T-helper 22 cell (primary cell): ENCODE measurements around the gene SPRR2E.
"Not testable (repeated sequence)": the region's sequence is repeated elsewhere in the genome, so short reads cannot be mapped to it uniquely, and the experiment has no call there.

Experiments used
- DNase-seq: peaks from one replicate; pipeline ENCODE4 v3.0.0-alpha.2; 2020; ENCODE audit warnings: low read depth

SPRR2E gene

DNA sequence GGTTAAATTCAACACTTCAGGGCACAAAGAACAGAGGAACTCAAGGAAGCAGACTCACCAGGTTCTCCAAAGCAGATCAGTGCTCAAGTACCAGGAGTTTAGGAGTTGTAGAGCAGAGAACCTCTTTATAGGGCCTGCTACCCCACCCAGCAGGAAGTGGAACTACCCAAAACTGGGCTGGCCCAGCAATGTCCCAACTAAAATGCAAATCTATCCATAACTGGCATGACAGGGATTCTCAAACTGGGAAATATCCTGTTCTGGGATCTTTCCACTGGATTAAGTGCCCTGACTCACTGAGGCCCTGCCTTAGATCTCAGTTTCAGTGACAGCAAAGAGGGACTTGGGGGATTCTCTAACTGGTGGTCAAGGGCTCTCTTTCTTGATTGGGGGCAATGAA is at the start of gene SPRR2E:
TSS of gene SPRR2E (minus strand) at position 101 of the 400 bp plus-strand sequence. CDS start 775 bp downstream, outside the sequence.
- no peak for DNase-seq

- DNase-seq: no peak
These were observed 47.1 kb upstream of the SPRR2E start for GRCh38 chr1:153141377-153141776.

DNA sequence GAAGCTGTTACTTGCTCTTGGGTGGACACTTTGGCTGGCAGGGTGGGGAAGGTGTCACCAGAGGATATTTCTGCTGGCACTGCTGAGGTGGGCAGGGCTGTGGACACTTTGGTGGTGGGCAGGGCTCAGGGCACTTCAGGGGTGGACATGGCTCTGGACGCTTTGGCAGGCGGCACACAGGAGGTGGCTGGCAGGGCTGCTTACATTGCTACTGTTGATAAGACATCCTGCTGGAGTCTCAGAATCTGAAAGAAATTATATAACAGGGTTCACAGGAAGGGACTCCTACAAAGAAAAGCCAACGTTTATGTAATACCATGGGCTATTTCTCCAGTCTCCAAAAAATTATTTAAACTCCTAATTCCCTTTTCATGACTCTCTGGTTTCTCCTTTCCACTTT is 46.2 kb upstream of the SPRR2E start:
- no peak for DNase-seq

DNA sequence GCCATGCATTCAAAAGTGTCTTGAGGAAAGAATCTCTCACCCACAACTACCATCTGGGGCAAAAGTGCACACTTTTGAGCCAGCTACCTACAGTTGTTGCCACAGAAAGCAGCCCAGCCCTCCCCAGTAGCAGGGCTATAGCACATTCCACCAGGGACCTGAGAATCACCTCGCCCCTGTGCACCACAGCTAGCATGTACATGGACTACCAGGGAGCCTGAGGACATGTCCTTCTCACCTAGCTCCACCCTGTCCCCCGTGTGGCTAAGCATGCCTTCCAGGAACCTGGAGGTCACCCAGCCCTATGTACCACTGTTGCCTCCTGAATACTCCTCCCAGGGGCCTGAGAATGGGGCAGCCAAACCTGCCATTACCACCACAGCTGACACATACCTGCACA is 39.4 kb upstream of the SPRR2E start:
- DNase-seq: no peak

DNA sequence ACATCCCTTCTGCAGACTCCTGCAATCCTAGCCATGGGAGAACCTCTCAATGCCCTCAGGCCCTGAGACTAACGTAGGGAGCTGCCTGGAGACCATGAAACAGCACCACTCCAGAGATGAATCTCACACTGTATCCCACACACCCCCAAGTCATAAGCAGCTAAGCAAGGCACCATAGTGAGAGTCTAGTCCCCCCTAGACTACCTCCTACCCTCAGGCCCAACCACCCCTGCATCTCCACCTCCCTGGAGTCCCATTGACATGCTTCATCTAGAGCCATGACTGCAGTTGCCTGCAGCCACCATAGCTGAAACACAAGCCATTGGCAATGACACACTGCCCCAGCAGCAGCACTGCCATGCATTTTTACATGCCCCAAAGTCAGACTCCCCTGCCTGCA is 38.9 kb upstream of the SPRR2E start:
- DNase-seq: no peak

GRCh38 chr1:153128688-153129087 is 34.4 kb upstream of the SPRR2E start:
- DNase-seq: not testable (repeated sequence)

GRCh38 chr1:153127296-153127695 is 33.0 kb upstream of the SPRR2E start:
- no peak for DNase-seq

DNA sequence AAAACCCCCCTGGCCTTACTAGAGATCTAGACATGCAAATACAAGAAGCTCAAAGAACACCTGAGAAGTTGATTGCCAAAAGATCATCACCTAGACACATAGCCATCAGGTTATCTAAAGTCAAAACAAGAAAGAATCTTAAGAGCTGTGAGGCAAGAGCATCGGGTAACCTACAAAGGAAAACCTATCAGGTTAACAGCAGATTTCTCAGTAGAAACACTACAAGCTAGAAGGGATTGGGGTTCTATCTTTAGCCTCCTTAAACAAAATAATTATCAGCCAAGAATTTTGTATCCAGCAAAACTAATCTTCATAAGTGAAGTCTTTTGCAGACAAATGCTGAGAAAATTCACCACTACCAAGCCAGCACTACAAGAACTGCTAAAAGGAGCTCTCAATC is 31.2 kb upstream of the SPRR2E start:
- no peak for DNase-seq

- DNase-seq: not testable (repeated sequence)
These were observed 29.5 kb upstream of the SPRR2E start for GRCh38 chr1:153123793-153124192.

GRCh38 chr1:153122831-153123421 is 28.6 kb upstream of the SPRR2E start:
- DNase-seq: no peak

GRCh38 chr1:153120945-153121344 is 26.6 kb upstream of the SPRR2E start:
- no peak for DNase-seq

GRCh38 chr1:153119491-153119971 is 25.2 kb upstream of the SPRR2E start:
- no peak for DNase-seq

DNA sequence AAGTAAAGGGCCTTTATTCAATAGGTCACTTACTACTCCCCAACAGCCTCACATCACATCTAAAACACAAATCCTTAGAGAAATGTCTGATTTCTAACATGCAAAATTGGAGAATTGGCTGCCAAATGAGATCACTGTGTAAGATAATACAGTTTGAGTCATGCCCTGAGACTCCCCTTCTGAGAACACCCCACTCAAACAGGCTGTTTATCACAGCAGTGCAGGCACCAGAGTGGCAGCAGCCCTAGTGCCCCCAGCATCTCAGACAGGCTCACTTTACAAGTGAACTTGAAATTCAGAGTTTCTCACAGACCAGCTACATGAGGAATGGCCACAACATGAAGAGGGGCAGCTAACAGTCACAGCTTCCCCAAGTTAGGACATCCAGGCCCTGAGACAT is 20.9 kb upstream of the SPRR2E start:
- not testable (repeated sequence) for DNase-seq

- DNase-seq: no peak
These were observed 19.1 kb upstream of the SPRR2E start, which contains the start of gene SPRR2F for GRCh38 chr1:153113416-153113815. Gene SPRR2F (minus strand): TSS chr1:153113516. CDS start chr1:153112733, 783 bp downstream.

DNA sequence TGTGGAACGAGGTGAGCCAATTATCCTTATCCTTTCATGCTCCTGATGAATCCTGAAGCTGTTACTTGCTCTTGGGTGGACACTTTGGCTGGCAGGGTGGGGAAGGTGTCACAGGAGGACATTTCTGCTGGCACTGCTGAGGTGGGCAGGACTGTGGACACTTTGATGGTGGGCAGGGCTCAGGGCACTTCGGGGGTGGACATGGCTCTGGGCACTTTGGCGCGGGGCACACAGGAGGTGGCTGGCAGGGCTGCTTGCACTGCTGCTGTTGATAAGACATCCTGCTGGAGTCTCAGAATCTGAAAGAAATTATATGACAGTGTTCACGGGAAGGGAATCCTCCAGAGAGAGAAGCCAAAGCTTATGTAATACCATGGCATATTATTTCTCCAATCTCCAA is 18.1 kb upstream of the SPRR2E start:
- DNase-seq: not testable (repeated sequence)

DNA sequence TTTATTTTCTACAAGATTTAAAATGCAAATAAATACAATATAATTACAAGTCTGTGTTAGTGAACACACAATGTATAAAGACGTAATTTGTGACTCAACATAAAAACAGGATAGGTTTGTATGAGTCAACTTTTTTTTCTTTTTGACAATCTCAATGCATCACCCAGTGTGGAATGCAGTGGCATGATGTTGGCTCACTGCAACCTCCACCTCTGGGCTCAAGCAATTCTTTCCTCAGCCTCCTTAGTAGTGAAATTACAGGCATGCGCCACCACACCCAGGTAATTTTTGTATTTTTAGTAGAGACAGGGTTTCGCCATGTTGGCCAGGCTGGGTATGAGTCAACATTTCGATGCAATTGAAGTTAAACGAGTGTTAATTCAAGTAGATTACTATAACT is 5.9 kb upstream of the SPRR2E start:
- DNase-seq: no peak

DNA sequence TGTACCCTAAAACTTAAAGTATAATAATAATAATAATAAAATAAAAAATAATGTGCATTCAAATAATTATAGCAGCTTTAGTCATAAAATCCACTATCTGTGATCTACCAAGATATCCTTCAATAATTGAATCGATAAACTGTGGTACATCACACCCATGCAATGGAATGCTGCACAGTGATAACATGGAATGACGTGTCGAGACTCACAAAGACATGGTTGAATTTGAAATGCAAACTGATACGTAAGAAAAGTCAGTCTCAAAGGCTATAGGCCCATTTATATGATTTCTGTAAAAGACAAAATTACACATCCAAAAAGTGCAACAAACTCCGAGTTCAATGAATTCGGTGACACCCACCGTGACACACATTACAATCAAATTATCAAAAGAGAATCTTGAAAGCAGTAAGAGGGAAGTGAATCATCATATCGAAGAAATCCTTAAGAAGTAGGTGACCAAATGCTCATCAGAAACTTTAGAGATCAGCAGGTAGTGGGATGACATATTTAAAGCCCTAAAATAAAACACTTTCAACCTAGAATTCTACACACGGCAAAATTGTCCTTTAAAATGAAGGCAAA is 5.2 kb upstream of the SPRR2E start:
- no peak for DNase-seq

GRCh38 chr1:153095764-153096163 is 1.4 kb upstream of the SPRR2E start:
- no peak for DNase-seq

GRCh38 chr1:153087652-153088051 is 6.7 kb downstream of the SPRR2E start:
- DNase-seq: no peak

DNA sequence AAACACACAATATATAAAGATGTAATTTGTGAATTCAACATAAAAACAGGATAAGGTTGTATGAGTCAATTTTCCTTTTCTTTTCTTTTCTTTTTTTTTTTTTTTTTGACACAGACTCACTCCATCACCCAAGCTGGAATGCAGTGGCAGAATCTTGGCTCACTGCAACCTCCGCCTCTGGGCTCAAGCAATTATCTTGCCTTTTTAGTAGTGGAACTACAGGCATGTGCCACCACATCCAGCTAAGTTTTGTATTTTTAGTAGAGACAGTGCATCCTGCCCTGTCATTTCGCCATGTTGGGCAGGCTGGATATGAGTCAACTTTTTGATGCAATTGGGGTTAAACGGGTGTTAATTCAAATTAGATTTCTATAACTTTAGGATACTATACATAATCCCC is 12.6 kb downstream of the SPRR2E start:
- DNase-seq: no peak

DNA sequence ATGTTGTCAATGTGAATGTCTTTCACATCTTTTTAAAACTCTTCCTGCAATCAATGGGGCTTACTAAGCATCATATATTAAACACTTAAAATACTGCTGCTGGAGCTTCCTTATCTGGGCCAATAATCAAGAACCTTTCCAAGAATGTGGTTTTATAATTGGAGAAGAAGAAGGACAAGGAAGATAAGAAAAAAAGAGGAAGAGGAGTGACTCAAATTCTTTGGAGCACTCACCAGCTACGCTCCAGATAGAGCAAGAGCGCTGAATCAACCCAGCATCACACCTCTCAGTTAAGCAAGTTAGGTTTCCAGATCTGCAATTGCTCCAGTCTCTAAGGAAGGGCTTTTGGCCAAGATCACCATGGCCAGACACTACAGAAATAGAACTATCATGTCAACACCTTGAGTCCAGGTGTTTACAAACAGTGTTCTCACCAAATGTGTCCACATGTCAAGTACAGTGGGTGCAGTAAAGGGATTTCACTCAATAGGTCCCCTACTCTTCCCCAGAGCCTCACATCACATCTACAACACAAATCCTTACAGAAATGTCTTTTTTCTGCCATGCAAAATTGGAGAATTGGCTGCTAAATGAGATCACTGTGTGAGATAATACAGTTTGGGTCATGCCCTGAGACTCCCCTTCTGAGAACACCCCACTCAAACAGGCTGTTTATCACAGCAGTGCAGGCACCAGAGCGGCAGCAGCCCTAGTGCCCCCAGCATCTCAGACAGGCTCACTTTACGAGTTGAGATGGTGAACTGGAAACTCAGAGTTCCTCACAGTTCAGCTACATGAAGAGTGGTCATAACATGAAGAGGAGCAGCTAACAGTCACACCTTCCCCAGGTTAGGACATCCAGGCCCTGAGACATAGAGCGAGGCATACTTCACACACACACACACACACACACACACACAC is 21.3 kb downstream of the SPRR2E start:
- DNase-seq: no peak

GRCh38 chr1:153071511-153071910 is 22.8 kb downstream of the SPRR2E start, which contains the start of gene SPRR2B:
Gene SPRR2B (minus strand): TSS chr1:153071611. CDS start chr1:153070839, 772 bp downstream.
- DNase-seq: no peak

DNA sequence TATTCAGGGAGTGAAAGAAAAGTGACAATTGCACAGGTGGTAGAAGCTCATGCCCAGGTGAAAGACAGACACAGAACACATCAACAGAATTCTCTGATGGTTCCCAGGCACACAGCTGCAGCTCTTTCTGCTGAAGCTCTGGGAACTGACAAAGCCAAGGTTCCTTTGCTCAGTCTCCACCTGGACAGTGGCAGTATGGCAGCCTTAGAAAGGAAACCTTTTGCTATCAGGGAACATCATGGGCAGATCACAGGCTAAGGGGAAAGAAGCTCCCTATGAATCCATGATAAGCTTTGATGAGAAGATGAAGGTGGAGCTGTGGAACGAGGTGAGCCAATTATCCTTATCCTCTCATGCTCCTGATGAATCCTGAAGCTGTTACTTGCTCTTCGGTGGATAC is 24.1 kb downstream of the SPRR2E start:
- no peak for DNase-seq
